ENCODE measurements around the gene COL4A2. TPM values are rescaled to one million over a fixed set of nuclear protein-coding genes. Genes with fewer than 3 reads are reported as not detected.
A peak's percentile ranks its signal among the peaks of the same experiment; 100 is the strongest.

COL4A2 gene
- total RNA-seq, 1 donor from 2014 or later = 273 TPM

GRCh38 chr13:110435331-110435730, 128.2 kb downstream of the COL4A2 start:
- TF ChIP-seq CTCF (IDR thresholded peaks at IDR 0.05) = no peak
- ATAC-seq (no peak), DNase-seq (no peak)
- H3K4me3 ChIP-seq = no peak overlapping the region
- peaks cover 61% of the 10 kb centered on the region for H3K36me3 ChIP-seq
- H3K9me3 ChIP-seq = no peaks in the 10 kb centered on the region
- no peaks in the 10 kb centered on the region for H3K4me1 ChIP-seq
- H3K27ac ChIP-seq = no peak overlapping the region
- no peaks in the 10 kb centered on the region for H3K27me3 ChIP-seq
- intact Hi-C loops (cut with DNase I) = loop anchor here (10.0 kb wide), 1 partner anchor 221 kb away; no protein-coding TSS in a partner anchor

DNA sequence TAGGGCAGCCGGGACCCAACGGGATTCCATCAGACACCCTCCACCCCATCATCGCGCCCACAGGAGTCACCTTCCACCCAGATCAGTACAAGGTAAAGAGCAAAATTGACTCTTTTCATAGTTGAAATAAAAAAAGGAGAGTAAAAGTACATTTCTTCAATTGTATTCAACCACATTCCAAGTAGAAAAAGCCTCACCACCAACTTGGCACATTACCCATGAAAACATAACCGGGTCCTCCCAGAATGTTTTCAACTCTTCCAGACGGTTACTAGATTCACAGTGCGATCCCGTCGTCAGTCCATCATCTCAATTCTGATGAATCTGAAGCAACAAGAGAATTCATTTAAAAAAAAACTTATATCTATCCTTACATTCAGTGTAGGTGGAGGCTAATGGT, 129.2 kb downstream of the COL4A2 start:
- H3K9me3 ChIP-seq = no peaks in the 10 kb centered on the region
- no peak for TF ChIP-seq CTCF (IDR thresholded peaks at IDR 0.05)
- DNase-seq = no peak
- no peak overlapping the region for H3K27ac ChIP-seq
- peaks cover 61% of the 10 kb centered on the region for H3K36me3 ChIP-seq
- no peaks in the 10 kb centered on the region for H3K4me1 ChIP-seq
- no peaks in the 10 kb centered on the region for H3K27me3 ChIP-seq
- intact Hi-C loops (cut with DNase I) = loop anchor here (10.0 kb wide), 1 partner anchor 221 kb away; no protein-coding TSS in a partner anchor
- no peak for ATAC-seq
- H3K4me3 ChIP-seq = no peak overlapping the region

DNA sequence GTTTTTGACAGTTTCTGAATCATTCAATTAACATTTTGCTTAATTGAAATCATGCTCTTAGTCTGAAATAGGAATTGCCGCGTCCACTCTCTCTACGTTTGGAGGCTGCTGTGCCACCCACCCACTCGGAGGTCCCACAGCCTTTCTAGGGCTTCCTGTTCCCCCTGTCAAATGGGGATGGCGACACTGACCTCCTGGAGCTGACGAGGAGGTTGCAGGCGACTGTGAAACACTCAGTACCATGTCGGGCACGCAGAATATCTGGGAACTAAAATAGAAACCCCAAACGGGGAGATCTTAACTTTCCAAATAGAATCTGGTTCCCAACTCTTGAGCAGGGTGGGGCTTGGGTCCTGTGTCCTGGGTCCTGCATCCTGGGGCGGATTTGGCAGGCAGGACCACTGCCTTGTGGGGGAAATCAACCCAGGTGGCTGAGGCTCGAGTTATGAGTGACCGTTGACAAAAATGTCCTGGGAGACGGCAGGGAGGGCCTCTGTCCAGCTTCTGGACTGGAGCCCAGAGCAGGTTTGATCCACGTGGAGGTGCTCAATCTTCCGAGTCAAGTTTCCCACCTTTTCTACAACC, 129.8 kb downstream of the COL4A2 start:
- Histone ChIP-seq H3K27me3 (no peaks in the 10 kb centered on the region), H3K36me3 (peaks cover 61% of the 10 kb centered on the region), H3K27ac (no peak overlapping the region), H3K4me1 (no peaks in the 10 kb centered on the region), H3K9me3 (no peaks in the 10 kb centered on the region), H3K4me3 (no peak overlapping the region)
- intact Hi-C loops (cut with DNase I) = loop anchor here (10.0 kb wide), 1 partner anchor 222 kb away; no protein-coding TSS in a partner anchor
- DNase-seq (no peak), ATAC-seq (no peak)
- no peak for TF ChIP-seq CTCF (IDR thresholded peaks at IDR 0.05)

- Histone ChIP-seq H3K4me3 (no peak overlapping the region), H3K36me3 (peaks cover 61% of the 10 kb centered on the region), H3K4me1 (no peaks in the 10 kb centered on the region), H3K9me3 (no peaks in the 10 kb centered on the region), H3K27ac (no peak overlapping the region), H3K27me3 (no peaks in the 10 kb centered on the region)
- no peak for TF ChIP-seq CTCF (IDR thresholded peaks at IDR 0.05)
- ATAC-seq (peak; percentile 45), DNase-seq (no peak)
- intact Hi-C loops (cut with DNase I) = loop anchor here (10.0 kb wide), 1 partner anchor 223 kb away; no protein-coding TSS in a partner anchor
Observed at GRCh38 chr13:110438211-110438610, 131.1 kb downstream of the COL4A2 start.

DNA sequence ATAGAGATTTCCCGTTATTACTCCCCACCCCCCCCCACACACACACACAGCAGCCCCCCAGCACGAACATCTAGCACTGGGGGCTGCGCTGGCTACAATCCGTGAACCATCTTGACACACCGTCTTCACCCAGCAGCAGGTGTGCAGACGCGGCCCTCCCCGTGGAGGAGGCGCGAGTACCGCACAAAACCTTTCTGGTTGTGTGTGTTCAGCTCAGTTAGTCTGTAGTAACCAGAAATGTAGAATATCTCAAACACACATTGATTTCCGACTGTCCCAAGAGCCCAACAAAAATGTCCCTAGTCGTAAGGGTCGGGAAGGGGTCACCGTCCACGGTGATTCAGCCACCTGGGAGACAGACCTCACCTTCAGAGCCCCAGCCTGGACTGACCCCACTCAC, 131.7 kb downstream of the COL4A2 start:
- Histone ChIP-seq H3K4me3 (no peak overlapping the region), H3K9me3 (no peaks in the 10 kb centered on the region), H3K27ac (no peak overlapping the region), H3K27me3 (no peaks in the 10 kb centered on the region), H3K36me3 (peaks cover 61% of the 10 kb centered on the region), H3K4me1 (no peaks in the 10 kb centered on the region)
- DNase-seq = no peak
- TF ChIP-seq CTCF (IDR thresholded peaks at IDR 0.05) = no peak
- intact Hi-C loops (cut with DNase I) = loop anchor here (10.0 kb wide), 1 partner anchor 224 kb away; no protein-coding TSS in a partner anchor
- no peak for ATAC-seq
